GM10266 (cell line): ENCODE data around the gene GNG8.

Experiments used
- DNase-seq: peaks from one replicate; pipeline ENCODE4 v3.0.0; 2012; ENCODE audit errors: extremely low spot score
- CTCF ChIP-seq: IDR thresholded peaks from 2 replicates; pipeline ENCODE4 v1.5.1; 2012; ENCODE audit warnings: mild to moderate bottlenecking, low read depth; ENCODE audit not compliant: control insufficient read depth, insufficient read depth; ENCODE audit errors: missing control alignments

GNG8 gene

DNA sequence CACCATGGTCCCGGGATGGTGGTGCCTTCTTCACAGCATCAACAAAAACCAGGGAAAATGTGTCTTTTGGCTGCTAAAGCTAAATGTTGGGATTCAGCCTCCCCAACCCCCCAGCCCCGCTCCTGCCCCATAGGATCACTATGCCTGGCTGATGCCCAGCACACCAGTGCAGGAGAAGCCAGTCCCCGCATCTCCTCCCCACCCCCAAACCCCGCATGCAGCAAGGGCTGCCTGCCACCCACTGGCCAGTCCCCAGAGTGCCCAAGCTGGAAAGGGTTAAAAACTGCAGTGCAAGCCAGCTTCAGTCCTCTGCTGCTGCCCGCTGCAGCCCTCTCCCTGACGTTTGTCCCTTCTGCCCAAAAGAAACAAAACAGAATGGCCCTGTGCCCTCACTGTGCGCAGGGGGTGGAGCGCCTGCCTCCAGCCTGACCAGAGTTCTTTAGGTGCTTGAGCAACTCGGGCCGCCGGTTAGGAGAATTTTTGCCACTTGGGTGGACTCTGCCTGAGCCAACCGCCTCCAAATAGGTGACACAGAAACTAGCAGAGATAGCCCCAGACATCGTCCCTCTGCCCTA lies 31.1 kb downstream of the GNG8 start:
- no peak for DNase-seq
- TF ChIP-seq CTCF = no peak

DNA sequence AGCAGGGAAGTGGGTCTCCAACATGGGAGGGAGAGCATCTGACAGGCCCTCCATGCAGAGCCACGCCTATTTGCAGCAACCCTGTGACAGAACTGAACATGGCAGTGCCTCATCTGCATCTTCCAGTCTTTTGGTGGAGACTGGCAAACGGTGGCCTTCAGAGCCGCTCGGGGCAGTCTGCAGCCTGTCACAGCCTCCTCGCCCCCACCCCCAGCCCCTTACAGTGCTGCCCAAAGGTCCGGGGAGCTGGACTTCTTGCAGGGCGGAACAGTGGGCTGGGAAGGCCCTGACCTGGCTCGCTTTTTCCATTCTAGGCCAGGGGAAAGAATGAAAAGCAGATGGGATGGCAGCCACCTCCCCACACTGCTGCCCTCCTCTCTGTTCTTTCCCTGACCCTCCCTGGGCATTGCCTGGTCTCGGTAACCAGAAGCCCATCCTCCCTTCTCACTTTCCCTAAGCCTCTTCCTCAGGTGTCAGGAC lies 32.2 kb downstream of the GNG8 start:
- no peak for DNase-seq

GRCh38 chr19:46603195-46603637 lies 32.8 kb downstream of the GNG8 start:
- DNase-seq = peak; percentile 44

More for the DNA sequence above, 32.2 kb downstream of the GNG8 start:
- TF ChIP-seq CTCF = no peak

DNA sequence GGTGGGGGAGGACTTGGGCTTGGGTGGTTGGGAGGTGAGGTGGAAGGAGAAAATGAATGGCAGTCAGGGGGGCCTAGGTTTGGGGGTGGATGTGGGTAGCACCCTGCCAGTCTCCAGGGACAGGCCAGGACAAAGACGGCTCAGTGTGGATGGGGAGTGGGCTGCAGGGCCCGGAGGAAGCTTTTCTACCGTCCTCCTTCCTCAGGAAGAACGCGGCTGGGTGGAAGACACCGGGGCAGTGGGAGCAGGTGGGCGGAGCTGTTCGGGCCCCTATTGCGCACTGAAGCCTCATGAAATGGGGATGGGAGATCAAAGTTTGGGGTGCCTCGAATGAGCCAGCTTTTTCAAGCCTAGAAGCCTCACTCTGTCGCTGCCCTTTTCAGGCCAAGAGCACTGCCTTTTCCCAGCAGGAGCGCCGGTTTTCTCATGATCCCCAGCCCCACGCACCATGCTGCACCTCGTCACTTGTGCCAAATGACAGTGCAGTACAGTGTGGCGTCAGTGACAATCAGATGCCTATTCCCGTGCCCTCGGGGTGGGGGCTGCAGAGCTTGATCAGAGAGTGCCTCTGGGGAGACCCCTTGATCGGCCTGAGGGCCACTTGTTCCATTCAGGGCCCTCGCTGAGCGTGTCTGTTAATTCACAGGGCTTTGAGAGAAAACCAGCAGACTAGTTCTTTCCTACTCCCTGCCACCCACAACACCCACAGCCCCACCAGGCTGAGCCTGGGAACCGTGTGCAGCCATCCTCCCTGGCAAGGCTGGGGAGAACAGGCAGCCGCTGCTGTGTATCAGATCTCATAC lies 33.4 kb downstream of the GNG8 start:
- DNase-seq = peak; percentile 17
- no peak for TF ChIP-seq CTCF

More at GRCh38 chr19:46603195-46603637, 32.8 kb downstream of the GNG8 start:
- no peak for TF ChIP-seq CTCF

DNA sequence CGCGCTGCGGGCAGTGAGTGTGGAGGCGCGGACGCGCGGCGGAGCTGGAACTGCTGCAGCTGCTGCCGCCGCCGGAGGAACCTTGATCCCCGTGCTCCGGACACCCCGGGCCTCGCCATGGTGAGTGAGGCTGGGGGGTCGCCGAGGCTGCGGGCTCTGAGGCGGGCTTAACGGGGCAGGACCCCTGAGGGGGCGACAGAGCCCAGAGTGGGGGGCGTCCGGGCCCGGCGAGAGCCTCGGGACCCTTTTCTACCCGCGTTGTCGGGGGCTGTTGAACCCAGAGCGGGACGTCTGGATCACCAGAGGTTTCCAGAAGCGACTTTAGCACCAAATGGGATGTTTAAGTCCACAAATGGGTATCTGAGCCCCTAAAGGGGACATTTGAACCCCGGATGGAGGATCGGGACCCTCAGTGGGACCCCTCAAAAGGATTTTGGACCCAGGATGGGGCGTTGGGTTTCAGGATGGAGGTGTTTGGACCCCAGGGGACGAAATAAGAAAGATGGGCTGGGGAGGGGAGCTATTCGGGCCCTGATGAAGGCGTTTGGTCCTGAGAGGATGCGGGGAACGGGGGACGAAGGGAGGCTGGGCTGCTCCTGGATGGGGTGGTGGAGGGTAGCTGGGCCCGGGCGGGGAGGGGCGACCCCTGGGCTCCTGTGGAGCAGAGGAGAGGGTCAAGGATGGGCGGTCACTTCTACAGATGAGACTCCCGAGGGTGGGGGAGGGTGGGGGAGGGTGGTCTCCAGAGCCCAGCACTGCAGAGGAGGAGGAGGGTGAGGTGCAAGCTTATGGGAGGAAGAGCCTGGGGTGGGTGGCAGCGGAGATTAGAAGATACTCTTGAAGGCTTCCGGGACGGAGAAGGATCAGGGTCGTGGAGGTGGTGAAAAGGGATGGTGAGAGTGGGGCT lies 34.4 kb downstream of the GNG8 start, which contains the start of gene CALM3:
Gene CALM3 (plus strand): TSS at position 13 of the 907 bp plus-strand sequence. CDS start 105 bp downstream, at position 118.
- DNase-seq = peak; percentile 24
- no peak for TF ChIP-seq CTCF

GRCh38 chr19:46600384-46601317 lies 35.4 kb downstream of the GNG8 start:
- peak; percentile 96 for DNase-seq
- TF ChIP-seq CTCF = no peak
